Activated effector memory CD4-positive, alpha-beta T cell treated with Interleukin-2 at 50 U/mL for 16 hours (primary cell): Measurements from ENCODE around the gene FATE1.
"Not testable (repeated sequence)": the region's sequence is repeated elsewhere in the genome, so short reads cannot be mapped to it uniquely, and the experiment has no call there.

Source experiments
- DNase-seq: peaks from one replicate; pipeline ENCODE4 v3.0.0-alpha.2; 2020

Gene FATE1

GRCh38 chrX:151715752-151716151, at the start of gene FATE1:
Gene FATE1, plus strand, starts transcription at chrX:151716035. Its CDS starts 85 bp downstream, at chrX:151716120.
- no peak for DNase-seq

- no peak for DNase-seq
Measured at GRCh38 chrX:151675121-151675746, 40.6 kb upstream of the FATE1 start.

- DNase-seq, result no peak
Measured at GRCh38 chrX:151676196-151676595, 39.6 kb upstream of the FATE1 start.

GRCh38 chrX:151679798-151680402, 35.9 kb upstream of the FATE1 start:
- no peak for DNase-seq

GRCh38 chrX:151680805-151681204, 35.0 kb upstream of the FATE1 start:
- DNase-seq, result peak; percentile 12

GRCh38 chrX:151687635-151688034, 28.2 kb upstream of the FATE1 start:
- no peak for DNase-seq

- DNase-seq, result no peak
Measured at GRCh38 chrX:151688695-151689094, 27.1 kb upstream of the FATE1 start.

- DNase-seq, result no peak
Measured at GRCh38 chrX:151692825-151693224, 23.0 kb upstream of the FATE1 start.

GRCh38 chrX:151694121-151694520, 21.7 kb upstream of the FATE1 start:
- no peak for DNase-seq

GRCh38 chrX:151694661-151695582, 20.9 kb upstream of the FATE1 start, which contains the start of gene PRRG3:
Gene PRRG3, plus strand, starts transcription at chrX:151695458. Its CDS starts 3,357 bp downstream, at chrX:151698815.
- DNase-seq, result no peak

GRCh38 chrX:151695583-151696340, 20.1 kb upstream of the FATE1 start:
- no peak for DNase-seq

- not testable (repeated sequence) for DNase-seq
Measured at GRCh38 chrX:151697082-151697481, 18.8 kb upstream of the FATE1 start.

GRCh38 chrX:151697522-151697921, 18.3 kb upstream of the FATE1 start:
- DNase-seq, result no peak

- no peak for DNase-seq
Measured at GRCh38 chrX:151698485-151698884, 17.4 kb upstream of the FATE1 start.

GRCh38 chrX:151699746-151700145, 16.1 kb upstream of the FATE1 start:
- DNase-seq, result no peak

- no peak for DNase-seq
Measured at GRCh38 chrX:151700581-151700980, 15.3 kb upstream of the FATE1 start.

GRCh38 chrX:151701071-151701470, 14.8 kb upstream of the FATE1 start:
- DNase-seq, result no peak

GRCh38 chrX:151701531-151701930, 14.3 kb upstream of the FATE1 start:
- no peak for DNase-seq

- DNase-seq, result no peak
Measured at GRCh38 chrX:151702026-151702714, 13.7 kb upstream of the FATE1 start.

- no peak for DNase-seq
Measured at GRCh38 chrX:151702741-151703340, 13.0 kb upstream of the FATE1 start.

GRCh38 chrX:151703487-151703886, 12.3 kb upstream of the FATE1 start:
- DNase-seq, result no peak
